Stimulated activated CD8-positive, alpha-beta memory T cell treated with anti-CD3 and anti-CD28 coated beads, Interleukin-7, amount 100 ng/mL, for 48 hours (primary cell): ENCODE data around the gene YWHAH.
"Not testable (repeated sequence)": the region's sequence is repeated elsewhere in the genome, so short reads cannot be mapped to it uniquely, and the experiment has no call there.

Experiments used
- DNase-seq, 2 donors: peaks; one replicate each; pipeline ENCODE4 v3.0.0-alpha.2; 2020; ENCODE audit warnings: low read depth in 1 of 2; ENCODE audit errors: extremely low read depth in 1 of 2

The YWHAH gene

GRCh38 chr22:31977141-31977841 is 33.0 kb downstream of the YWHAH start:
- peak; percentile 47 to 58 for DNase-seq

GRCh38 chr22:31977939-31978338 is 33.6 kb downstream of the YWHAH start:
- DNase-seq: no peak

DNA sequence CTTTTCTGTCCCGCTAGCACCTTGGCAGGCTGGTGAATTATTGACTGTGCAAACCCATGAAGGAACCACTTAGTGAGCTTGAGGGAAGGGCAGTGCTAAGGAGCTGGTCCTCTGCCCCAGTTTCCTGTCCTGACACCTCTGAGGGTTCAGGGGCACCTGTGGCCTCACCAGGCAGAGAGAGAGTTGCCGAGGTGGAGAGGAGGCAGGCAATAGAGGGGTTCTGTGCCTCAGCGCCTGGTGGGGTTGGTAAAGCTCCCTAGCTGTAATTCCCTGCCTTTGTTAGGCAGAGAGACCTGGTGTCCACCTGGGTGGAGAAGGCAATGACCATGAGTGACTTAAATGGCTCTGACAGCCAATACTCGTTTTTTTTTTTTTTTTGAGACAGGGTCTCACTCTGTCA is 36.3 kb downstream of the YWHAH start:
- no peak for DNase-seq

- DNase-seq: not testable (repeated sequence)
These were observed 37.6 kb downstream of the YWHAH start for GRCh38 chr22:31981976-31982375.

DNA sequence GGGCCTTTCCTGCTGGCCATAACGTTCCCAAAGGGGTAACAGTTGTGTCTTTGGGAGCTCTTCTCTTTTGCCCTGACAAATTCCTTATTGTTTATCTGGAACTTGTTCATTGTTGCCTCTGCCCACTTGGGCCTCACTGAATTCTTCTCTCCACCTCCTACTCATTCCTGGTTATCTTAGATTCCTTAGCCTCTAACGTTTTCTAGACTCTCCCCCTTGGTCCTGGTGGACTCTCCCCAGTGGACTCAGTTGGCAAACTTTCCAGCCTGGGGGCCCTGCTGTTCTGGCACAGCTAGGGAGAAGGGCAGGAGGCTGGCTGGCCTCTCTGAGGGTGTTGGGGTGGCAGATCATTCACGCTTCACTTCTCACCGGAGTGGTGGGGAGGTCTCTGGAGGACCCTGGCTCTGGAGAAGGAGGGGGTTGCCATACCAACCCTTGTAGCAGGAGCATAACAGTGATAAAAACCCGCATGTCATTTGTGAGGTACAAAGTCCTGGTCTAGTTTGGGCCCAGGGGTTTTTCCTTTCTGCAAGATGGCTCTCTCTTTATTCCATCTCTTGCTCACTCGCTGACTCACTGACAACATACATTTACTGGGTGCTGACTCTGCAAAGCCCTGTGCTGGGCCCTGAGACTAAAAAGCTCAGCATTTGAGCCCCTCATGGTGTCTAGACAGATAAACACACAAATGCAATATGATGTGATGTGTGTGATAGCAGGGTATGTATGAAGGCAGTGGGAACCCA is 39.7 kb downstream of the YWHAH start:
- DNase-seq: no peak

- DNase-seq: no peak
These were observed 42.9 kb downstream of the YWHAH start for GRCh38 chr22:31987218-31987617.

DNA sequence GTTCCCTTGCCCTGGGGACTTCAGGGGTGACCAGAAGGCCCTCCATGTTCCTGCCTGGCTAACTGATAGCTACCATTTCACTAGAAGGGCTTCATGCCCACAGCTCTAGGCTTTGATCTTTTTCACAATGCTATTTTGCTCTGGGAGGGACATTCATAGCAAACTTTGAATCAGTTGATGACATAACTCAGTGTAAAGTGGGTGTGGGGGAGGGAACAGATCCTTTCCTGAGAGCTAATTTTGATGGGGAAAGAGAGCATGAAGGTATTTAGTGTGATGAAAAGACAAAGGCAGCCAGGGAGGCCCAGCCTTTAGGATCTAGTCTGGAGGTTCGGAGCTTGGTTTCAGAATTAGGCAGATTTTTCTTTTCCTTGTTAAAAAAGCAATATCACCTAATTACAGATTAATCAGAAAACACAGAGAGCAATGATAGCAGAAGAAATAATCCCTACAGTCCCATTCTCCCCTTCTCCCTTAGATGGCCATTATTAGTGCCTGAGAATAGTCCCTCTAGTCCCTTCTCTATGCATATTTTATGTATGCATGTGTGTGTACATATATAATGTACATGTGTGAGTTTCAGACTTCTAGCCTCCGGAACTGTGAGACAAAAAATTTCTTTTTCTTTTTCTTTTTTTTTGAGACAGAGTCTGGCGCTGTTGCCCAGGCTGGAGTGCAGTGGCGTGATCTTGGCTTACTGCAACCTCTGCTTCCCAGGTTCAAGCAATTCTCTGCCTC is 46.9 kb downstream of the YWHAH start:
- DNase-seq: no peak

GRCh38 chr22:31995046-31995445 is 50.7 kb downstream of the YWHAH start:
- no peak for DNase-seq

GRCh38 chr22:31995807-31996206 is 51.5 kb downstream of the YWHAH start:
- no peak for DNase-seq

DNA sequence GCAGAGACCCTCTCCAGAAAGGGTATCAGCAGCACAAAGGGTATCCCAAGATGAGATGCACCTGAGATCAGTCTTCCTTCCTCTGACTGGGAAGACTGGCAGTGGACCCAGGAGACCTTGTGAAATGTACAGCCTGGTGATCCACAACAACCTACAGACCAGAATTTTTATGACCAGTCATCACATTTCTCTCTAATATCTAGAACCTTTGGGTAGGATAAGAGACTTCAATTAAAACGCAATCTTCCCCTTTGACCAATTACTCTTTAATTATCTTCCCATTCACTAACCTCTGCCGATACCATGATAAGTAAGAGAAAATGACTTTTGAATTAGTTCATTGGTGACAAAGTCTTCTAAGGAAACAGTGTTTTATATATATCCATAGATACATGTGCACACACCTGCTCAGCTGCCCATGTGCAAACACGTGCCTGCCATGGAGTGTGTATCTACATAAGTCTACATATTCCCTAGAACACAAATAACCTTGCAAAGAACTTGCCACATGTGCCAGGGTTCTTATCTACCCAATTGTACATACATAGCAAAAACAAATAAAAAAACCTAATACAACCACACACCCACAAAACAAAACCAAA is 54.5 kb downstream of the YWHAH start:
- no peak for DNase-seq

GRCh38 chr22:32000181-32000580 is 55.8 kb downstream of the YWHAH start:
- DNase-seq: no peak

DNA sequence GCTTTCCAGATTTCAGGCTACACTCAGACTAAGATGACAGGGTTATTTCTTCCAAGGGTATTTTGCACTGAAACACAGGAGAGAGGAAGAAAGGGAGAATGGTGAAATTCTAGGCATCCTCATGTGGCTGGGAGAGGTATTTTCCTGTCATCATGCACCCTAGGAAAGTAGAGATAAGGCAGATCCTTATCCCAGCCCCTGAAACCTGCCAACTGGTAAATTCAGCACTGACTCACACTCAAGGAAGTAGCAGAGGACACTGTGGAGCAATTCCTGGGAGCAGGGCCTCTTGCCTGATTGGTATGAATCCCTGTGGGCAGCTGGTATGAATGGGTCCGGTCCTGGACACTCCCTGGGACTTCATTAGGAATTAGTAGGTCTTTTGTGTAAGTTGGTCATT is 61.1 kb downstream of the YWHAH start:
- no peak for DNase-seq
